ENCODE data around the gene PLD6.

PLD6 gene

GRCh38 chr17:17152385-17152784 is 53.7 kb downstream of the PLD6 start:
- DNase-seq = no peak

DNA sequence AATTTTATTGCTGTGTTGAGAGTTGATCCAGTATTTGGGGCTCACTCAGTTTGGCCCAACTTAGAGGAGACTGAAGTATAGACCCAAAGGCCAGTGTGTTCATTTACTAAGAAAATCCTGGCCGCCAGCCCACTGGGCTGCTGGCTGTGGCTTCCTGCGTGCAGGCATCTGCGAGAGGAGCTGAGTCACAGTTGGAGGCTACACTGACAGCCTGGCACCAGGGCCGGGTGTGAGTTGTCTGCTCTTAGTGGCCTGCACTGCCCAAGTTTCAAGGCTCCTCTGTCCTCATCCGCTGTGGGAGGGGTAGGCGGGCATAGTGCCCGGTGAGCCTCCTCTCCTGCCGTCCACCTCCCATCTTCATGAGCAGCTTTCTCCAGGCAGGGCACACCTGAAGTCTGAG is 54.2 kb downstream of the PLD6 start:
- DNase-seq = peak; percentile 22

- no peak for DNase-seq
Measured at GRCh38 chr17:17151541-17151940, 54.6 kb downstream of the PLD6 start.

- no peak for DNase-seq
Measured at GRCh38 chr17:17151055-17151454, 55.1 kb downstream of the PLD6 start.

All from CD4-positive, alpha-beta T cell treated with Interferon gamma for 1 hour (primary cell).